ENCODE data around the gene PDE4D. TPM values are rescaled to one million over a fixed set of nuclear protein-coding genes. Genes with fewer than 3 reads are reported as not detected.

PDE4D gene
- total RNA-seq, 1 experiment from 2014 or later: 3.6 TPM

DNA sequence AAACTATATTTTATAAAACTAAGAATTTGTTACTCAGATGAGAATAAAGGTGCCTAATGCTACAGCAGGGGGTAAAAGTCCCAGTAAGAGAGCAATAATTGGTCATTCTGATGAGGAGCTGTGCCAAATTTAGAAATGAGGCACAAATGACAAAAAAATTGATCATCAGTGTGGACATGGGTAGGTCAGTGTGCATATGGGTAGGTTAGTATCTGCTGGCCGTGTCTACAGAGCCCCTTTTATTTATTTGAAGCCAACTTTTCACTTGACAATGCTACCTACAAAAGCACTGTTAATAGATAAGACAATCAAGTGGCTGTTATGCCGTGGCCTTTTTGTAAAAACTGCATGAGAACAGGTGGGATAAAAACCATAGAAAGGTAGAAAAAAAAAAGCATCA, 856.1 kb downstream of the PDE4D start:
- no TSS peak for BruUV-seq (replicated peaks)
- Histone ChIP-seq H3K9me3 (ENCODE audit: low read length) (no peaks in the 10 kb centered on the region), H3K4me2 (ENCODE audit: low read length) (peak overlapping the region; percentile 79; the same call in 1 of the 2 replicates), H4K20me1 (ENCODE audit: low read length) (no peaks in the 10 kb centered on the region), H3K36me3 (ENCODE audit: low read depth, low read length) (no peaks in the 10 kb centered on the region), H3K27me3 (ENCODE audit: low read length) (no peaks in the 10 kb centered on the region), H3K4me1 (ENCODE audit: insufficient read depth, low read length) (peaks cover 49% of the 10 kb centered on the region), H3K4me3 (ENCODE audit: low read length) (peak overlapping the region; percentile 32; the same call in 1 of the 2 replicates), H3K27ac (ENCODE audit: low read length) (no peak overlapping the region), H3K79me2 (ENCODE audit: low read length) (no peaks in the 10 kb centered on the region), H2AFZ (ENCODE audit: low read length) (no peak overlapping the region), H3K9ac (ENCODE audit: low read length) (peak overlapping the region; percentile 43; the same call in 1 of the 2 replicates), H3K9me2 (replicated peaks; ENCODE audit: low read length) (no peaks in the 10 kb centered on the region), H3F3A (ENCODE audit: low read length, unreplicated experiment) (no peaks in the 10 kb centered on the region)
- DNase-seq (no peak), ATAC-seq (no peak)
- intact Hi-C loops (cut with micrococcal nuclease): loop anchor here (5.0 to 10.0 kb wide), 5 partner anchors 397 to 755 kb away; no protein-coding TSS in a partner anchor
- ChIA-PET CTCF (no interaction called here), POLR2A (ENCODE audit: unreplicated experiment) (no interaction called here)
- TF ChIP-seq EZH2 (IDR thresholded peaks at IDR 0.05; ENCODE audit: low read length, unreplicated experiment) (no peak), EZH2phosphoT487 (IDR thresholded peaks at IDR 0.05; ENCODE audit: borderline replicate concordance, low read length) (no peak)
- TF ChIP-seq, protein P1, sequence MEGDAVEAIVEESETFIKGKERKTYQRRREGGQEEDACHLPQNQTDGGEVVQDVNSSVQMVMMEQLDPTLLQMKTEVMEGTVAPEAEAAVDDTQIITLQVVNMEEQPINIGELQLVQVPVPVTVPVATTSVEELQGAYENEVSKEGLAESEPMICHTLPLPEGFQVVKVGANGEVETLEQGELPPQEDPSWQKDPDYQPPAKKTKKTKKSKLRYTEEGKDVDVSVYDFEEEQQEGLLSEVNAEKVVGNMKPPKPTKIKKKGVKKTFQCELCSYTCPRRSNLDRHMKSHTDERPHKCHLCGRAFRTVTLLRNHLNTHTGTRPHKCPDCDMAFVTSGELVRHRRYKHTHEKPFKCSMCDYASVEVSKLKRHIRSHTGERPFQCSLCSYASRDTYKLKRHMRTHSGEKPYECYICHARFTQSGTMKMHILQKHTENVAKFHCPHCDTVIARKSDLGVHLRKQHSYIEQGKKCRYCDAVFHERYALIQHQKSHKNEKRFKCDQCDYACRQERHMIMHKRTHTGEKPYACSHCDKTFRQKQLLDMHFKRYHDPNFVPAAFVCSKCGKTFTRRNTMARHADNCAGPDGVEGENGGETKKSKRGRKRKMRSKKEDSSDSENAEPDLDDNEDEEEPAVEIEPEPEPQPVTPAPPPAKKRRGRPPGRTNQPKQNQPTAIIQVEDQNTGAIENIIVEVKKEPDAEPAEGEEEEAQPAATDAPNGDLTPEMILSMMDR (conservative IDR thresholded peaks at IDR 0.05; ENCODE audit: low read depth, low read length): no peak

DNA sequence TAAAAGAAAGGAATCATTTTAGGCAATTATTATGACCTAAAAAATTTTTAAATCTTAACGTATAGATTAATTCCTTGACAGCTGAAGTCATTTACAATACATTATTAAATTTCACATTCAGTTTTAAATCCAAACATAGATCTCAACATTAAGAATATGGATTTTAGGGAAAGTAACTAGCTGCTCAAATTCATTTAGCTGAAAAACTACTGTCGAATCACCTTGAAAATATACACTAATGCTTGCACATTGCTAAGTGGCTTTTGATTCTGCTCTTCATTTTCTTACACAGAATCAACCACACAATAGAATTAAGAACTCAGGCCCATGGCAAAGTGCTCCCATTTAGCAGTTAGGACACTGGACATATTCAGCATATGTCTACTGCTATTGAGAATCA, 856.5 kb downstream of the PDE4D start:
- Histone ChIP-seq H3K27me3 (ENCODE audit: low read length) (no peaks in the 10 kb centered on the region), H3K4me3 (ENCODE audit: low read length) (peak overlapping the region; percentile 32; the same call in 1 of the 2 replicates), H3F3A (ENCODE audit: low read length, unreplicated experiment) (no peaks in the 10 kb centered on the region), H3K9me2 (replicated peaks; ENCODE audit: low read length) (no peaks in the 10 kb centered on the region), H3K4me1 (ENCODE audit: insufficient read depth, low read length) (peaks cover 45% of the 10 kb centered on the region), H3K9me3 (ENCODE audit: low read length) (no peaks in the 10 kb centered on the region), H3K79me2 (ENCODE audit: low read length) (no peaks in the 10 kb centered on the region), H3K9ac (ENCODE audit: low read length) (peak overlapping the region; percentile 43; the same call in 1 of the 2 replicates), H4K20me1 (ENCODE audit: low read length) (no peaks in the 10 kb centered on the region), H3K27ac (ENCODE audit: low read length) (peak overlapping the region; percentile 72), H3K36me3 (ENCODE audit: low read depth, low read length) (no peaks in the 10 kb centered on the region), H2AFZ (ENCODE audit: low read length) (no peak overlapping the region), H3K4me2 (ENCODE audit: low read length) (peak overlapping the region; percentile 79)
- DNase-seq: no peak
- ChIA-PET CTCF (no interaction called here), POLR2A (ENCODE audit: unreplicated experiment) (interaction anchor here (0.5 kb wide), 1 partner anchor 314 kb away, joined by 3 read pairs; no protein-coding TSS in a partner anchor)
- ATAC-seq: no peak
- intact Hi-C loops (cut with micrococcal nuclease): loop anchor here (5.0 to 10.0 kb wide), 5 partner anchors 398 to 755 kb away; no protein-coding TSS in a partner anchor
- BruUV-seq (replicated peaks): no TSS peak
- TF ChIP-seq, protein P1 (conservative IDR thresholded peaks at IDR 0.05; ENCODE audit: low read depth, low read length): no peak
- TF ChIP-seq EZH2 (IDR thresholded peaks at IDR 0.05; ENCODE audit: low read length, unreplicated experiment) (no peak), EZH2phosphoT487 (IDR thresholded peaks at IDR 0.05; ENCODE audit: borderline replicate concordance, low read length) (no peak)

DNA sequence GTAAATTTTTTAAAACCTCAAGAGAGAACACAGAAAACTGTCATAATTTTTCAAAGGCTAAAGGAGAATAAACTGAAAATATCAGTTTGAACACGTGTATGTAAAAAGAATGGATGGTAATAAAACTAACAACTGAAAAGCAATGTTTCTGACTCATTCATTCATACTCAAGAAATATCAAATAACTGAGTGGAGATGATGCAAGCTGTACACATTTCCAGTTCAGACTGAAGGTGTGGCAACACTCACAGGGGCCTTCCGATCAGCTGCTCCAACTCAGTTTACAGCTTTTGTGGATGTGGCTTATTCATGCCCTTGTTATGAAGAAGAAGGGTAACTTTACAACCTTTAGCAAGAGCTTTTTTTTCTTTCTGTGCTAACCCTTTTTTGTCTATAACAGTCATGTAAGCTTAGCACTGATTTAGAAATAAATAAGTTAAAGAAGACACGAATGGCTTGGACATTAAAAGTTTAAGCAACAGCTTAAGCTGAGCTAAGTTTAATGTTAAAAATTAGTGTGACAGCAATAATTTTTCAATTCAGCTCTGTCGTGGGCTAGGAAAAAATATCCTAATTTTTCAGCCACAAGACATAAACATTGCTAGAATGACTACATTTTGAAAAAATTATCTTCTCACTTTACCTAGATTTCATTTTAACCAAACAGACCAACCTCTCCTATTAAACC, 857.1 kb downstream of the PDE4D start:
- BruUV-seq (replicated peaks): TSS peak; percentile 90
- H3K4me1 ChIP-seq (ENCODE audit: insufficient read depth, low read length): peaks cover 38% of the 10 kb centered on the region
- no peaks in the 10 kb centered on the region for H3K9me2 ChIP-seq (replicated peaks; ENCODE audit: low read length)
- H3K27me3 ChIP-seq (ENCODE audit: low read length): no peaks in the 10 kb centered on the region
- H3K9ac ChIP-seq (ENCODE audit: low read length): peak overlapping the region; percentile 43
- peak overlapping the region; percentile 79 for H3K4me2 ChIP-seq (ENCODE audit: low read length)
- CTCF ChIA-PET: no interaction called here
- POLR2A ChIA-PET (ENCODE audit: unreplicated experiment): interaction anchor here (0.5 to 0.6 kb wide), 2 partner anchors 314 to 731 kb away, joined by 3 read pairs; no protein-coding TSS in a partner anchor
- H2AFZ ChIP-seq (ENCODE audit: low read length): no peak overlapping the region
- H3K79me2 ChIP-seq (ENCODE audit: low read length): no peaks in the 10 kb centered on the region
- no peaks in the 10 kb centered on the region for H3K9me3 ChIP-seq (ENCODE audit: low read length)
- H4K20me1 ChIP-seq (ENCODE audit: low read length): no peaks in the 10 kb centered on the region
- TF ChIP-seq EZH2phosphoT487 (IDR thresholded peaks at IDR 0.05; ENCODE audit: borderline replicate concordance, low read length) (no peak), EZH2 (IDR thresholded peaks at IDR 0.05; ENCODE audit: low read length, unreplicated experiment) (no peak)
- TF ChIP-seq, protein P1 (conservative IDR thresholded peaks at IDR 0.05; ENCODE audit: low read depth, low read length): no peak
- ATAC-seq (peak; percentile 68), DNase-seq (peak; percentile 86)
- H3F3A ChIP-seq (ENCODE audit: low read length, unreplicated experiment): no peaks in the 10 kb centered on the region
- H3K4me3 ChIP-seq (ENCODE audit: low read length): peak overlapping the region; percentile 34; the same call in 1 of the 2 replicates
- intact Hi-C loops (cut with micrococcal nuclease): loop anchor here (1.0 to 10.0 kb wide), 6 partner anchors 29 to 756 kb away; no protein-coding TSS in a partner anchor
- peak overlapping the region; percentile 72 for H3K27ac ChIP-seq (ENCODE audit: low read length)
- H3K36me3 ChIP-seq (ENCODE audit: low read depth, low read length): no peaks in the 10 kb centered on the region
